Fibroblast of skin of scalp (primary cell): ENCODE data around the gene OAS3.
"Not testable (repeated sequence)": the region's sequence is repeated elsewhere in the genome, so short reads cannot be mapped to it uniquely, and the experiment has no call there.

Experiments used
- DNase-seq: peaks from one replicate; pipeline ENCODE4 v3.0.0-alpha.2; 2013

The OAS3 gene

DNA sequence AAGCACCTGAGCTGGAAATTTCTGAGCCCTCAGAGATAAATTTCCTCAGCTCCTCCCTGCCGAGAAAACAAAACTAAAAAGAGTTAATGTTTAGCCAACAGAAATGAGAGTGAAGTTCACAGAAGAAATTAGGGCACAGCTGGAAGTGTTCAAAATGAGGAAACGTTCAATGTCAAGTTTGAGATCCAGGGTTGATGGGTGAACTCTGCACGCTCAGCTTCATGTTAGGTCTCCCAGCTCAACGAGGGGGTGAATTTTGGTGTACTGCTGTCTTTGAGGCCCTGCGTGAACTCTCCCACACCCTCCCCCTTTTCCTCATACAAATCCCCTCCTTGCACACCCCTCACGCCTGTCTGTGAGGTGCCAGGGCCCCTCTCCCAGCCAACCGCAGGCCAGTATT is 13.3 kb upstream of the OAS3 start:
- no peak for DNase-seq

DNA sequence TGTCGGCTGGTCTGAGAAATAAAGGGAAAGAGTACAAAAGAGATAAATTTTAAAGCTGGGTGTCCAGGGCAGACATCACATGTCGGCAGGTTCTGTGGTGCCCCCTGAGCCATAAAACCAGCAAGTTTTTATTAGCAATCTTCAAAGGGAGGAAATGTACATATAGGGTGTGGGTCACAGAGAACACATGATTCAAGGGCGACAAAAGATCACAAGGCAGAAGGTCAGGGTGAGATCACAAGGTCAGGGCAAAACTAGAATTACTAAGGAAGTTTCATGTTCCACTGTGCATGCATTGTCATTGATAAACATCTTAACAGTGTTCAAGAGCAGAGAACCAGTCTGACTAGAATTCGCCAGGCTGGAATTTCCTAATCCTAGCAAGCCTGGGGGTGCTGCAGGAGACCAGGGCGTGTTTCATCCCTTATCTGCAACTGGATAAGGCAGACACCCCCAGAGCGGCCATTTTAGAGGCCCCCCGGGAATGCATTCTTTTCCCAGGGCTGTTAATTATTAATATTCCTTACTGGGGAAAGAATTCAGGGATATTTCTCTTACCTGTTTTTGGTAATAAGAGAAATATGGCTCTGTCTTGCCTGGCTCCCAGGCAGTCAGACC is 11.7 kb upstream of the OAS3 start:
- DNase-seq, result not testable (repeated sequence)

DNA sequence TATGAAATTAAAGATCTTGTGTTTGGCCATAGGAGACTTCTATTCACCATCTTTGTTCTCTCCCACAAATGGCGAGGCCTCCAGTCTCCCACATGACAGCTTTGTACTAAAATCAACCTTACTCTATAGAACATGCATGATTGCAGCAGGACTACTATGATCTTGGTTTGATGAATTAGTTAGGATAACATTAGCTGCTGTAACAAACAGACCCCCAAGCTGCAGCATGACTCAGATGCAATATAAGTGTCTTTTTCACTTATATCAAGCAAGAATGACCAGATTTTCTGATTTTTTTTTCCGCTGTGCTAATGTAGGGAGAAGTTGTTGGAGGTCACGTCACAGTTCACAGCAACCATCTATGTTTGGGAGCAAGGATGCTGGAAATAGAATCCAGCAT is 10.8 kb upstream of the OAS3 start:
- no peak for DNase-seq

DNA sequence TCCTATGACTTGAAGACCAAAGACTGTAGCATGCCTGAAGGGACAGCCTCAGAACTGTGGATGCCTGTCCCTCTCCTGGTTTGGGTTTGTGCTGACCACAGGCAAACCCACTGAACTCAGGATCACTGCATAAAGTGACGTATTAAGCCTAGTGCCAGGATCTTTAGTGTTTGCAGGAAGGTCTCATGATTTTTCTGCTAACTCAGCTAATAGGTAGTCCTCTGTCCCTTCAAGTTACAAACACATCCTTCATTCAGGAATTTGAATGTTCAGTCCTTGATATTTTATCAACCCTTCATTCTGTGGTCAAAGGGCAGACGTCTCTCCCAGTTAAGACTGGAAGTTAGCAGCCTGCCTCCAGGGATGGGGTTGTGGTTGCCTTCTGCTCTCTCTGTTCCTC is 10.3 kb upstream of the OAS3 start:
- no peak for DNase-seq

DNA sequence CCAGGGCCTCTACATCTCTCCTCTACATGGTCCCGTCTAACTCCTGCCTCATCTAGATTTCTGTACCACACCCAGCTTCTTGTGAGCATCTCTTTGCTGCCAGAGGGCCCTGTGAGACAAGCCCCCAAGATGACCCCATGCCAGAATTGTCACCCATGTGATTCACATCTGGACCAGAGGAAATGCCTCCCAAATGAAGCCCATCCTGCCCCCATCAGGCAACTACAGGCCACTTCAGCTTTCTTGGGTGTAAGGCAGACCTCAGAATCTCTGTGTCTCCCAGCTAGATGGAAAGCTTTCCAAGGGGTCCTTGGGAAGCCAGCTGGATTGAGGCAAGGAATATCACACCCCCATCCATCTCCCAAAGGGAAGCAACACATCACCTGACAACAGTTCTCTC is 9.3 kb upstream of the OAS3 start:
- no peak for DNase-seq

DNA sequence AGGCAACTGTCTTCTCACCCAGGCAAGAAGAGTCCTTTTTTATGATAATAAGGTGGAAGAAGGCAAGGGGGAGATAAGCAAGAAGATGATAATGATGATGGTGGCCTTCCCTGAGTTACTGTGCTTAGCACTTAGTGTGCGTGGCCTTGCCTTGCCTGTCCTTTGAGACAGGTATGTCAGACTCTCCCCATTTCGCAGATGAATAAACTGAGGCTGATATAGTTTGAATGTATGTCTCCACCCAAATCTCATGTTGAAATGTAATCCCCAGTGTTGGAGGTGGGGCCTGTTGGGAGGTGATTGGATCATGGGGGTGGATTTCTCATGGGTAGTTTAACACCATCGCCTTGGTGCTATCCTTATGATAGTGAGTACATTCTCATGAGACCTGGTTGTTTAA is 8.6 kb upstream of the OAS3 start:
- no peak for DNase-seq

DNA sequence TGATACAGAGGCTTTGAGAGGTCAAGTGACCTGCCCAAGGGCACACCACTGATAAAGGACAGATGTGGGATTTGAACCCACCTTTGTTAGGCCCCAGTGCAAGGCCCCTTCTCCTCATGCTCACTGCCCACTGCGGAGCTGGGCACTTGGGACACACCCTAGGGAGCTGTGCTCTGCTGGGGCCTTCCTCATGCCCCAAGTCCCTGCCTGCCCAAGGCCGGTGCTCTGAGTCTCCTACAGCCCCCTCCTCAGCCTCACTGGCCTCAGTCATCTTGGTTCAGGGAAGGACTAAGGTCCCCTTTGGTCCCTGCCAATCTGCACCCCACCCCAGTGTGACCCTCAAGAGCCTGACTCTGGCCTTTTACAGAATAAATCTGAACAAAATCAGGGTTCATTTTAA is 7.9 kb upstream of the OAS3 start:
- DNase-seq, result no peak

DNA sequence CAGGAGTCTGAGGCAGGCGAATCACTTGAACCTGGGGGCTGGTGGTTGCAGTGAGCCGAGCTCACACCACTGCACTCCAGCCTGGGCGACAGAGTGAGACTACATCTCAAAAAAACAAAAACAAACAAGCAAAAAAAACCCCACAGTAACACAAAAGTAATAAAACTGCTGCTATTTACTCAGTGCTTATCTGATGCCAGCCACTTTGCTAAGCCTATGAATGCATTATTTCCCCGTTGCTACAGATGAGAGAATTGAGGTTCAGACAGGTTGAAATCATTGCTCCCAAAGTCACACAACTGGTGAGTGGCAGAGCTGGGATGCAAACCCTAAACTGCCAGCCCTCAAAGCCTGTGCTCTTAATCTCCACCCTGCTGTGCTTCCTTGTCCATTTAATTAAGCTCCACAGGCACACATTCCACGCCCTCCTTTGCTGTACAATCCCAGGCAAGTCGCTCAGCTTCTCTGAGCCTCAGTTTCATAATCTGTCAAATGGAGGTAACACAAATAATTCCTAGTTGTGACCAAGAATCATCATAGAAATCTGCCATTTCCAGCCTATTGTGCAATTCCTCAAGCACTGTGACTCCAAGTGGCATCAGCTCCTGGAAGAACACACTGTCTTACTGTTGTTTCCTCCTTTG is 5.7 kb upstream of the OAS3 start:
- DNase-seq, result no peak

DNA sequence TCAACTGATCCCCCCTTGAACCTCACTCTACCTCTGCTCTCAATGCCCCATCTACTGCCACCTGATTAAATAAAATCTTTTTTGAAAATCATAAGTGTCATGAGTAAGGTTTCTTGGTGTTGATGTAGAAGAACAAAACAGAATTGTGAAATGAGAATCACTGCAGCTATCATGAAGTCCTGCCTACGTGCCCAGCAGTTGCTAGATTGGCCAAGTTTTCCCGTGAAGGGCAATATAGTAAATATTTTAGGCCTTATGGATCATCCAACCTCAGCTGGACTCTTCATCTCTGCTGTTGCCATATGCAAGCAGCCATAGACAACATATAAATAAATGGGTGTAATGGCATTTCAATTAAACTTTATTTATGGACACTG is 5.2 kb upstream of the OAS3 start:
- DNase-seq, result no peak

DNA sequence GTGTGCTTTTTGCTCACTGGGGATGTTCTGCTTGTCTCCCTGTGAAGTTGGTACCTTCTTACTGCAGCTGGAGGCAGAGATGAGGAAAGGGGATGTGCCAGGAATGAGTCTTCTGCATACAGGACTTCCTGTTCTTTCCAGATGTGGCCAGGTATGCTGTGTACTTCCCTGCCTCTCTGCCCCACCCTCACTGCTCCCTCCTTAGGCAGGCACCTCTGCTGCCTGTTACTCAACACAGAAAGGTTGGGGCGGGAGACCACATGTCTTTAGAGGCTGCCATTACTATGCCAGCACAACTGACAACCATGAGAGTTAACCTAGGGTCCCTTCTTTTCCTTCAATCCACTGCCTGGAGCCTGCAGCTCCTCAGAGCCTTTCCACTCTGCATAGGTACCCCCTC is 2.0 kb upstream of the OAS3 start:
- no peak for DNase-seq

DNA sequence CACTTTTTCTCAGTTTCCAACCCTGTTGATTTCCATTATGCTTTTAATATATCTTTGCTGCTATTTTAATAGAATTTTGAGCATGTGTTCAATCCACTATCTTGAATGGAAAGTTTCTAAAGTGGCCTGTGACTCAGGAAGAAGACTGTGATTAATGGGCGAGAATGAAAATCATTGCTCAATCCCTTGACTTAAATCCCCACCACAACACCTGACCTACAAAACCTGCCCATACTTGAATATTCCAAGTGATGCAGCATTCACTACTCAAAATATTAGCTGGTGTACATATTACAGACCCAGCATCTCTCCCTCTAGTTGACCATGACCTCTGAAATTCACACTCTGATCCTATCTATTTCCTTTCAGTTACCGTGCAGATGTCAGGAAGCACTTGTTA is 1.3 kb upstream of the OAS3 start:
- no peak for DNase-seq

DNA sequence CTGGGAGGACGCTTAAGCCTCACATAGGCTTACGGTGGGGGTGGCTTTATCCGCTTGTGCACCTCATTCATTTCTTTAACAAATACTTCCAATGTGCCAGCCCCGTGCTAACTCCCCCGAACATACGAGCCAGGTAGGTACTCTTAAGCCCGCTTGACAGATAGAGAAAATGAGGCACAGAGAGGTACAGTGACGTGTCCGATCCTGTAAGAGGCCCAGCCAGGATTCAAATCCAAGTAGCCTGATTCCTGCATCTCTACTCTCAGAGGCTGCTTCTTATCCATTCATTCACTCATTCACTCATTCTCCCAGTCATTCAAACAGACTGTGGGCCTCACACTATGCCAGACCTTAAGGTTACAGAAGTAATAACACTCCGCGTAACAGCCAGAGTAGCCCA is 477 bp downstream of the OAS3 start:
- DNase-seq, result no peak

DNA sequence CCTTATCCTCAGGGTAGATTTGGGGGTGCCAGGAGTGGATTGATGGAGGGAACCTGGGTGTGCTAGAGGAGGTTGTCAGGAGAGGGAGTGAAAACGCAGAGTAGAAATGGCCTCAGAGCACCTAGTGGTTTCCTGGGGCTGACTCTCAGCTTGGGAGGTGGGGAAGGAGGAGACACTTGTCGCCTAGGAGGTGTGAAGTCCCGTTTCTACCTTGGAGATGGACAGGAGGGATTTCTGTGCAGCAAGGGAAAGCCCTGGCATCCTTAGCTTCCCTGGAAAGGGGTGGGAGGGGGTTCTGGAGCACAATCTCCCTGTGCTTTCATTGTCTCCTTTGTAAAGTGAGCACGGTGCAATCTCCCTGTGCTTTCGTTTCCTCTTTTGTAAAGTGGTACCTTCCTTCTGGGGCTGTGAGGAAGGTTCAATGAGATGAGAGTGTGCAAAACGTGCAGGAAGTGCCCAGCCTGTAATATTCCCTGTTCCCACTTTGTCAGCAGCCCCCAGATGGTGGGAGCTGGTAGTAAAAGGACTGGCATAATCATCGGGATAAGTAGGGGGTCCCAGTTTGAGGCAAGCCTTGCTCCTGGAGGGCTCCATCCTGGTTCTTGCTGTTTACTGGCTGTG is 1.6 kb downstream of the OAS3 start:
- no peak for DNase-seq

DNA sequence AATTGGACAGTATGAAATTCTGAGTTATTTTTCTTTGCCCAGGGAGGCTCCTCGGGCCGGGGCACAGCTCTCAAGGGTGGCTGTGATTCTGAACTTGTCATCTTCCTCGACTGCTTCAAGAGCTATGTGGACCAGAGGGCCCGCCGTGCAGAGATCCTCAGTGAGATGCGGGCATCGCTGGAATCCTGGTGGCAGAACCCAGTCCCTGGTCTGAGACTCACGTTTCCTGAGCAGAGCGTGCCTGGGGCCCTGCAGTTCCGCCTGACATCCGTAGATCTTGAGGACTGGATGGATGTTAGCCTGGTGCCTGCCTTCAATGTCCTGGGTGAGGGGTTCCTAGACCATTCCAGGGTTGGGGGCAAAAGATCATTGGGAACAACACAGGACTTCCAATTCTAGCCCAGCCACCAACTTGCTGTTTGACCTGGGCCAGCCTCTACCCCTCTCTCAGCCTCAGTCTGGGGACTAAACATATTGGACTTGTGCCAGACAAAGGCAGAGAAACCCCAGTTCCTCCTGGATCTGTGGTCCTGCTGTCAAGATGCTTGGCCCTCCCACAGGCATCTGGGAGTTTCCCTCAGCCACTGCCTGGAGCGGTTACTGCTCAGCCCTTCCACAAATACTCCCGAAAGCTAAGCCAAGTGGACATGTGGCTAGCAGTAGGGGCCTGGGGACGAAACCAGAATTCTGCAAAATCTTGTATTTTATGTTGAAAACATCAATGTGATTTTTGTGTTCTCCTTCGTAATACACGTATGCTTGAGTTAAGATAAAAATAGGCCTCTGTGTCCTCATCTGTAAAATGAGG is 3.5 kb downstream of the OAS3 start:
- no peak for DNase-seq

DNA sequence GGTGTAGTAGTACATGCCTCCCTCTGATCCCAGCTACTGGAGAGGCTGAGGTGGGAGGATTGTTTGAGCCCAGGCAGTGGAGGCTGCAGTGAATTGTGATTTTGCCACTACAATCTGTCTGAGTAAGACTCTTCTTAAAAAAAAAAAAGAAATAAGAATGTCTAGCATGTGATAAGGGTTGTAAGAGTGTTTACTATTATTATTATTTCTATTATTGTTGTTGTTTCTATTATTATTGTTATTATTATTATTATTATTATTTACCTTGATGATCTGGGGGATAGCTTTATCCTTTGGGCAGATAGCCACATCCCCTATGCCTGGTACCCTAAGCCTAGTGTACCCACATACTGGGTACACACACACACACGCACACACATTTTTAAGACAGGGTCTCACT is 4.3 kb downstream of the OAS3 start:
- DNase-seq, result no peak

DNA sequence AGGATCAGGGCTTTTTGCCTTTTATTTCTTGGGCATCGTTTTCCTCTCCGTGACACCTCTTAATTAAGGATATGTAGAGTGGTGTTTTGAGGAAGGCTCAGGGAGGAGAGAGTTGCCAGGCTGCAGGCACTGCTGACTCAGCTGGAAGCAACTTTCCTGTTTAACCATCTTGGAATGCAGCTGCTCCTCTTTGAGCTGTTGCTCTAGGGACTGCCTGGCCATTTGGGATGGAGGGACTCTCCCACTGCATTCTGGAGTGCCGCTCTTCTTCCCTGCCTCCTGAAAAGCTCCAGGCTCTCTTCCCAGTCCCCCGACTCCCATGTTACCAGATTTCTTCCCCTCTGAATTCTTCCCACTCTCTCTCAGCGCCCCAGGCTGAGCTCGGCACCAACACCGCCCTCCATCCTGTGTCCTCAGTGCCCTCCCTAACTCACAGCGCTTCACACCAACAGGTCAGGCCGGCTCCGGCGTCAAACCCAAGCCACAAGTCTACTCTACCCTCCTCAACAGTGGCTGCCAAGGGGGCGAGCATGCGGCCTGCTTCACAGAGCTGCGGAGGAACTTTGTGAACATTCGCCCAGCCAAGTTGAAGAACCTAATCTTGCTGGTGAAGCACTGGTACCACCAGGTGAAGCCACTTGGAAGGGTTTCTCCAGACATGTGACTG is 5.9 kb downstream of the OAS3 start:
- DNase-seq, result no peak

DNA sequence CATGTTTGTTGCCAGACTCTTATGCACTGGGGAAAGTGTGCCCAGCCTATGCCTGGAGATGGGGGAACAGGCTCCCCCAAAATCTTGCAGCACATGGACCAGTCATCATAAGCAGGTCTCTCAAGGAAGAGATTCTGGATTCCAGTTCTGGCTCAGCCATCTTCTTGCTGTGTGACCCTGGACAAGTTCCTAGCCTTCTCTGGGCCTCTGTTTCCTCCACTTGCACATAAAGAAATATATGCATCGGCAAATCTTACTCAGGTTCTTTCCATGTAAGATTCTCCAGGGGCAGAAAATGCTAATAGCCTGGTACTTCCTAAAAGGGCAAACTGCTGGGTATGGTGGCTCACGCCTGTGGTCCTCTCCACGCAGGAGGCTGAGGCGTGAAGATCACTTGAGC is 7.2 kb downstream of the OAS3 start:
- DNase-seq, result no peak

DNA sequence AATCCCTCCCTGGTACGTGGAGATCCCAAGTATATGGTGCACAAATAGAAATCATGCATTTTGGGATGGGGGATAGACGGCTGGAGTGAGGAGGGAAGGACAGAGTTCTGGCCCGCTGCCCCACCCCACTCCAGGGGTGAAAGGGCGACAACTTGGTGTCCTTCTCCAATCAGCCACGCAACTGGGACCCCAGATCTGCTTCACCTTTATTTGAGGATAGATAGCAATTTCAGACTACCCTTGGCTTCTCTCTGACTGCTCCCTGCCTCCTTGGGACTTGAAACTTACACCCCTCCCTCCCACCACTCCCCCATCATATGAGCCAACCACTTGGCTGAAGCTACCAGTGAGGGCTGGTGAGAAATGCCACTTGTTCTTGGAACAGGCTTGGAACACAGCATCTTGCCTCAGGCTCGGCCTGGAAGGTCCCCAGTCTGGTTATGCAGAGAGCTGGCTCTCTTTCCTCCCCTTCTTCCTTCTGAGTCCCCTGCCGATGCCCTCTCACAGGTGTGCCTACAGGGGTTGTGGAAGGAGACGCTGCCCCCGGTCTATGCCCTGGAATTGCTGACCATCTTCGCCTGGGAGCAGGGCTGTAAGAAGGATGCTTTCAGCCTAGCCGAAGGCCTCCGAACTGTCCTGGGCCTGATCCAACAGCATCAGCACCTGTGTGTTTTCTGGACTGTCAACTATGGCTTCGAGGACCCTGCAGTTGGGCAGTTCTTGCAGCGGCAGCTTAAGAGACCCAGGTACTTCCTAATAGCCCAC is 8.1 kb downstream of the OAS3 start:
- no peak for DNase-seq

DNA sequence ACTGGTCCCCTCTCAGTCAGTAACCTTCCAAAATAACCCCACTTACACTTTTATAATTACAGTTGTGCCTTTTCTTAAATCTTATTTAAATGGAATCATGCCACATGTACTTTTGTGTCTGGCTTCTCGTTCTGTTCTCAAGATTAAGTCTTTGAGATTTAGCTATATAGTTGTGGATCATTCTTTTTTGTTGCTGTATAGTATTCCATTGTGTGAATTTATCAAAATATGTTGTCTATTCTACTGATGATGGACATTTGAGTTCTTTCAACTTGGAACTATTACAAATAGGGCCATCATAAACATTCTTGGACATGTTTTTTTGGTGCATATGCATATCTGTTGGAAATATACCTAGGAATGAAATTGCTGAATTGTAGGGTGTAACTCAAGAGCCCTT is 9.0 kb downstream of the OAS3 start:
- no peak for DNase-seq

DNA sequence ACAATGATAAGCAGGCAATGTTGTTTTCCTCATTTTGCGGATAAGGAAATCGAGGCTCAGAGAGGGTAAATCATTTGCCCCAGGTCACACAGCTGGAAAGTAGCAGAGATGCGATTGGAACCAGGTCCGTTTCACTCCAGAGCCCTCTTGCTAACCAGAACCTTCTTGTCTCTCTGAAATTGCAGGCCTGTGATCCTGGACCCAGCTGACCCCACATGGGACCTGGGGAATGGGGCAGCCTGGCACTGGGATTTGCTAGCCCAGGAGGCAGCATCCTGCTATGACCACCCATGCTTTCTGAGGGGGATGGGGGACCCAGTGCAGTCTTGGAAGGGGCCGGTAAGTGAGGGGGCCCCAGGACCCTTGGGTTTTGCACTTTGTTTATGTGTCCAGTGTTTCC is 9.5 kb downstream of the OAS3 start:
- no peak for DNase-seq

DNA sequence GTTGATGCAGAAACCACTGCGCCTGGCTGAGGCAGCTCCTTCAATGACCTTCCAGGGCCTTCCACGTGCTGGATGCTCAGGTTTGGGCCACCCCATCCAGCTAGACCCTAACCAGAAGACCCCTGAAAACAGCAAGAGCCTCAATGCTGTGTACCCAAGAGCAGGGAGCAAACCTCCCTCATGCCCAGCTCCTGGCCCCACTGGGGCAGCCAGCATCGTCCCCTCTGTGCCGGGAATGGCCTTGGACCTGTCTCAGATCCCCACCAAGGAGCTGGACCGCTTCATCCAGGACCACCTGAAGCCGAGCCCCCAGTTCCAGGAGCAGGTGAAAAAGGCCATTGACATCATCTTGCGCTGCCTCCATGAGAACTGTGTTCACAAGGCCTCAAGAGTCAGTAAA is 10.5 kb downstream of the OAS3 start:
- DNase-seq, result no peak

DNA sequence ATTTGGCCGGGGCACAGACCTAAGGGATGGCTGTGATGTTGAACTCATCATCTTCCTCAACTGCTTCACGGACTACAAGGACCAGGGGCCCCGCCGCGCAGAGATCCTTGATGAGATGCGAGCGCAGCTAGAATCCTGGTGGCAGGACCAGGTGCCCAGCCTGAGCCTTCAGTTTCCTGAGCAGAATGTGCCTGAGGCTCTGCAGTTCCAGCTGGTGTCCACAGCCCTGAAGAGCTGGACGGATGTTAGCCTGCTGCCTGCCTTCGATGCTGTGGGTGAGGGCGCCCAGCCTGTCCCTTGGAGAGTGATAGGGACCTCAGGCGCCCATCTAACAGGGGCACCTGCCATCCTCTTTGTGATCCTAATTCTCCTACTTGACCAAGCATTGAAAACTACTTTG is 12.4 kb downstream of the OAS3 start:
- DNase-seq, result no peak
